ENCODE data around the gene ILKAP.

Gene ILKAP

GRCh38 chr2:238133499-238134392, 69.7 kb downstream of the ILKAP start:
- no peak for FAIRE-seq
- DNase-seq (ENCODE audit: insufficient read length, low spot score): no peak
- no peak for TF ChIP-seq POU2F2 (IDR thresholded peaks at IDR 0.05; ENCODE audit: low read depth, low read length)
- TF ChIP-seq POLR2AphosphoS5 (IDR thresholded peaks at IDR 0.05; ENCODE audit: low read depth, low read length): no peak
- TF ChIP-seq TAF1 (IDR thresholded peaks at IDR 0.05; ENCODE audit: low read depth, low read length): no peak
- TF ChIP-seq PAX5 (IDR thresholded peaks at IDR 0.05; ENCODE audit: insufficient read depth, low read length, severe bottlenecking): no peak
- no peak for TF ChIP-seq SPI1 (IDR thresholded peaks at IDR 0.05; ENCODE audit: low read depth, low read length)
- TF ChIP-seq POLR2A (IDR thresholded peaks at IDR 0.05; ENCODE audit: low read depth, low read length): no peak

GRCh38 chr2:238132463-238133450, 70.7 kb downstream of the ILKAP start:
- FAIRE-seq: no peak
- no peak for DNase-seq (ENCODE audit: insufficient read length, low spot score)
- TF ChIP-seq SPI1 (IDR thresholded peaks at IDR 0.05; ENCODE audit: low read depth, low read length) (no peak), TAF1 (IDR thresholded peaks at IDR 0.05; ENCODE audit: low read depth, low read length) (no peak), POLR2A (IDR thresholded peaks at IDR 0.05; ENCODE audit: low read depth, low read length) (no peak)

GRCh38 chr2:238131761-238132462, 71.6 kb downstream of the ILKAP start:
- no peak for FAIRE-seq
- TF ChIP-seq POLR2AphosphoS5 (IDR thresholded peaks at IDR 0.05; ENCODE audit: low read depth, low read length) (no peak), POU2F2 (IDR thresholded peaks at IDR 0.05; ENCODE audit: low read depth, low read length) (no peak), PAX5 (IDR thresholded peaks at IDR 0.05; ENCODE audit: insufficient read depth, low read length, severe bottlenecking) (no peak), SPI1 (IDR thresholded peaks at IDR 0.05; ENCODE audit: low read depth, low read length) (no peak), POLR2A (IDR thresholded peaks at IDR 0.05; ENCODE audit: low read depth, low read length) (no peak), TAF1 (IDR thresholded peaks at IDR 0.05; ENCODE audit: low read depth, low read length) (no peak)
- DNase-seq (ENCODE audit: insufficient read length, low spot score): no peak

GRCh38 chr2:238130696-238131628, 72.5 kb downstream of the ILKAP start:
- TF ChIP-seq TAF1 (IDR thresholded peaks at IDR 0.05; ENCODE audit: low read depth, low read length) (no peak), POU2F2 (IDR thresholded peaks at IDR 0.05; ENCODE audit: low read depth, low read length) (no peak), POLR2AphosphoS5 (IDR thresholded peaks at IDR 0.05; ENCODE audit: low read depth, low read length) (no peak), SPI1 (IDR thresholded peaks at IDR 0.05; ENCODE audit: low read depth, low read length) (no peak), PAX5 (IDR thresholded peaks at IDR 0.05; ENCODE audit: insufficient read depth, low read length, severe bottlenecking) (no peak), POLR2A (IDR thresholded peaks at IDR 0.05; ENCODE audit: low read depth, low read length) (no peak)
- no peak for DNase-seq (ENCODE audit: insufficient read length, low spot score)
- no peak for FAIRE-seq

- FAIRE-seq (no peak), DNase-seq (ENCODE audit: insufficient read length, low spot score) (no peak)
- TF ChIP-seq SPI1 (IDR thresholded peaks at IDR 0.05; ENCODE audit: low read depth, low read length): no peak
- no peak for TF ChIP-seq POLR2A (IDR thresholded peaks at IDR 0.05; ENCODE audit: low read depth, low read length)
- TF ChIP-seq POU2F2 (IDR thresholded peaks at IDR 0.05; ENCODE audit: low read depth, low read length): no peak
- TF ChIP-seq PAX5 (IDR thresholded peaks at IDR 0.05; ENCODE audit: insufficient read depth, low read length, severe bottlenecking): no peak
- TF ChIP-seq TAF1 (IDR thresholded peaks at IDR 0.05; ENCODE audit: low read depth, low read length): no peak
- TF ChIP-seq POLR2AphosphoS5 (IDR thresholded peaks at IDR 0.05; ENCODE audit: low read depth, low read length): no peak
Measured at GRCh38 chr2:238130111-238130695, 73.3 kb downstream of the ILKAP start.

GRCh38 chr2:238129166-238130010, 74.1 kb downstream of the ILKAP start:
- no peak for DNase-seq (ENCODE audit: insufficient read length, low spot score)
- no peak for TF ChIP-seq POU2F2 (IDR thresholded peaks at IDR 0.05; ENCODE audit: low read depth, low read length)
- no peak for FAIRE-seq

- no peak for FAIRE-seq
- TF ChIP-seq POLR2AphosphoS5 (IDR thresholded peaks at IDR 0.05; ENCODE audit: low read depth, low read length) (no peak), TAF1 (IDR thresholded peaks at IDR 0.05; ENCODE audit: low read depth, low read length) (no peak), POU2F2 (IDR thresholded peaks at IDR 0.05; ENCODE audit: low read depth, low read length) (no peak), POLR2A (IDR thresholded peaks at IDR 0.05; ENCODE audit: low read depth, low read length) (no peak), SPI1 (IDR thresholded peaks at IDR 0.05; ENCODE audit: low read depth, low read length) (no peak), PAX5 (IDR thresholded peaks at IDR 0.05; ENCODE audit: insufficient read depth, low read length, severe bottlenecking) (no peak)
- no peak for DNase-seq (ENCODE audit: insufficient read length, low spot score)
Measured at GRCh38 chr2:238128534-238129001, 74.9 kb downstream of the ILKAP start.
